ENCODE data around the gene KAZN.

DNA sequence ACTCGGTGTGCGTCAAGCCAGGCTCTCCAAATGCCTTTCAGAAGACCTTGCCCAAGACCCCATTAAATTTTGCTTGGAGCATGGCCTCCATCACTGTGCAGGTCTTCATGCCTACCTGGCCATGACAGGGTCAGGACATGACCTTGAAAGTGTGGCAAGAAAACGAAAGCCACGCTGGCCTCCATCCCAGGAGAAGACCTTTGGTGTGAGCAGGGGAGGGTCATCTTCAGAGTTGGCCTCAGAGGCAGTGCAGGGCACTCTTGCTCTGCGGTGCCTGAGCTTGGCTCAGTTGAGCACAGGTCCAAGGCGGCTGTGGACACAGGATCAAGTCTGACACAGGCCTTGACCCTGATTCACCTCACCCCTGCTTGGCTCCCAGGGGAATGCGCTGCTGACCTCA lies 373.6 kb downstream of the KAZN start:
- TF ChIP-seq GATA2 (IDR thresholded peaks at IDR 0.05; ENCODE audit: low read depth, low read length) (no peak), GATA3 (IDR thresholded peaks at IDR 0.05; ENCODE audit: low read depth, low read length) (no peak)

All from SH-SY5Y (cell line).